MM.1S (cell line): ENCODE measurements around the gene EIF3F.

Experiments used
- CTCF ChIP-seq: fragments of 300-600 bp; sonication (generic); IDR thresholded peaks from 2 replicates; pipeline ENCODE4 v1.5.1; 2016; ENCODE audit warnings: antibody characterized with exemption, low read length, mixed read lengths
- EZH2 ChIP-seq: fragments of 300-600 bp; sonication (generic); optimal IDR thresholded peaks from 2 replicates; pipeline ENCODE3; 2017; ENCODE audit warnings: low read depth, mild to moderate bottlenecking, antibody characterized with exemption, low read length, mixed read lengths

DNA sequence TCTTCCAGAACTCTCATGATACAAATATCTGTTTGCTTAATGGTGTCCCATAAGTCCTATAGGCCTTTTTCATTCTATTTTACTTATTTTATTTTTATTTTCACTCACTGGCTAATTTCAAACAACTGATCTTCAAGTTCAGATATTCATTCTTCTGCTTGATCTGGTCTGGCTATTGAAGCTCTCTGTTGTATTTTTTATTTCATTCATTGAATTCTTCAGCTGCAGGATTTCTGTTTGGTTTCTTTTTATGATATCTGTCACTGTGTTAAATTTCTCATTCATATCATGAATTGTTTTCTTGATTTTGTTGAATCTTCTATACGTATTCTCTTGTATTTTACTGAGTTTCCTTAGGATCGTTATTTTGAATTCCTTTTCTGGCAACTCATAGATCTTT lies 43.0 kb upstream of the EIF3F start:
- TF ChIP-seq CTCF (no peak), EZH2 (no peak)
